Esophagus muscularis mucosa (tissue), 4 donors: ENCODE results near the gene KCNG1. TPM values are rescaled to one million over a fixed set of nuclear protein-coding genes. Genes with fewer than 3 reads are reported as not detected.
"Not testable (repeated sequence)": the region's sequence is repeated elsewhere in the genome, so short reads cannot be mapped to it uniquely, and the experiment has no call there.

Source experiments
- DNase-seq: peaks from one replicate; pipeline ENCODE4 v3.0.0-alpha.2; 2017; ENCODE audit errors: extremely low spot score
- H3K27ac ChIP-seq, 4 donors: fragments of 200-600 bp; sonication (generic); replicated peaks in 1 of 4; 1 replicate in 3 of 4; 2 replicates in 1 of 4; pipeline ENCODE4 v1.5.1; 2016 to 2019; ENCODE audit warnings: mild to moderate bottlenecking in 1 of 4
- H3K27me3 ChIP-seq, 4 donors: fragments of 200-600 bp; sonication (generic); one replicate each; pipeline versions ENCODE4 v1.5.1 to v1.6.0; 2016 to 2019
- H3K36me3 ChIP-seq, 4 donors: fragments of 200-600 bp; sonication (generic); one replicate each; pipeline ENCODE4 v1.5.1; 2016 to 2019
- H3K4me1 ChIP-seq, 4 donors: fragments of 200-600 bp; sonication (generic); one replicate each; pipeline ENCODE4 v1.5.1; 2016 to 2019
- H3K4me3 ChIP-seq, 4 donors: fragments of 200-600 bp; sonication (generic); 1 replicate in 2 of 4; 2 replicates in 2 of 4; pipeline ENCODE4 v1.5.1; 2016 to 2019; ENCODE audit warnings: mild to moderate bottlenecking in 4 of 4, moderate library complexity in 1 of 4
- H3K9me3 ChIP-seq, 4 donors: fragments of 200-600 bp; sonication (generic); 1 replicate in 3 of 4; 2 replicates in 1 of 4; pipeline ENCODE4 v1.5.1; 2016 to 2019
- CTCF ChIP-seq, 3 experiments: fragments of 200-600 bp in 2 of 3; fragments of 450-650 bp in 1 of 3; sonication (generic) in 2 of 3; IDR thresholded peaks; one replicate each; pipeline ENCODE4 v1.5.1; 2017 to 2019; ENCODE audit warnings: antibody characterized with exemption in 3 of 3, mild to moderate bottlenecking in 2 of 3, moderate library complexity in 1 of 3
- EP300 ChIP-seq: sonication (generic); formaldehyde crosslinking; IDR thresholded peaks from one replicate; pipeline ENCODE4 v1.6.1; 2017; ENCODE audit warnings: antibody characterized with exemption
- POLR2A ChIP-seq: fragments of 450-650 bp; IDR thresholded peaks from one replicate; pipeline ENCODE4 v1.6.1; 2017; ENCODE audit warnings: antibody characterized with exemption, moderate library complexity, mild to moderate bottlenecking, low read depth
- POLR2AphosphoS5 ChIP-seq, 2 donors: sonication (generic); formaldehyde crosslinking; IDR thresholded peaks; one replicate each; pipeline ENCODE4 v1.6.1; 2017; ENCODE audit warnings: antibody characterized with exemption in 2 of 2
- WGBS: methylation state at CpG from one replicate; pipeline ENCODE4 v1.1.5; 2018; 5-methylcytosine and 5-hydroxymethylcytosine counted together
- intact Hi-C: fragments of 100-400 bp; cut with DNase I; formaldehyde crosslinking; loops from one replicate; pipeline ENCODE4 v1.15.1; 2023
- total RNA-seq, 4 donors: library from RNA; depleted of rRNA; stranded (reverse); fragments of >200 nt; gene quantifications; one replicate each; pipeline versions ENCODE4 v1.1.0 to v1.2.1, GENCODE V29; 2016

Gene KCNG1
- total RNA-seq, 4 donors from 2014 or later = 0.42 to 2.2 (median 0.64) TPM

- Histone ChIP-seq H3K4me1 (peaks cover 0 to 13% (median 9%) of the 10 kb centered on the region in 4 donors), H3K27me3 (peaks cover 0 to 71% (median 9%) of the 10 kb centered on the region in 4 donors), H3K4me3 (no peak overlapping the region), H3K36me3 (no peaks in the 10 kb centered on the region), H3K9me3 (no peaks in the 10 kb centered on the region), H3K27ac (peak overlapping the region in 3 of 4 donors; percentile 27 to 28 (median 27))
- no peak for DNase-seq
- intact Hi-C loops = loop anchor here (10.0 kb wide), 1 partner anchor 614 kb away; no protein-coding TSS in a partner anchor
- WGBS = 46% methylated on average over 24 of the region's 26 CpGs
- TF ChIP-seq EP300 = no peak
- TF ChIP-seq POLR2AphosphoS5 (IDR thresholded peaks at IDR 0.05) = no peak
- TF ChIP-seq POLR2A = no peak
- TF ChIP-seq CTCF (IDR thresholded peaks at IDR 0.05) = peak; percentile 59 to 81 (median 60)
Measured at GRCh38 chr20:50980851-50981713, 41.8 kb downstream of the KCNG1 start.

GRCh38 chr20:50980071-50980681 is 42.7 kb downstream of the KCNG1 start:
- Histone ChIP-seq H3K9me3 (no peaks in the 10 kb centered on the region), H3K27me3 (peaks cover 0 to 71% (median 6%) of the 10 kb centered on the region in 4 donors), H3K27ac (peak overlapping the region in 3 of 4 donors; percentile 27 to 28 (median 27)), H3K36me3 (no peaks in the 10 kb centered on the region), H3K4me1 (peaks cover 0 to 13% (median 9%) of the 10 kb centered on the region in 4 donors), H3K4me3 (no peak overlapping the region)
- no peak for DNase-seq
- no peak for TF ChIP-seq CTCF (IDR thresholded peaks at IDR 0.05)
- peak; percentile 54 to 69 for TF ChIP-seq POLR2AphosphoS5 (IDR thresholded peaks at IDR 0.05)
- no peak for TF ChIP-seq POLR2A
- no peak for TF ChIP-seq EP300
- intact Hi-C loops = loop anchor here (10.0 kb wide), 1 partner anchor 615 kb away; no protein-coding TSS in a partner anchor
- WGBS = 35% methylated on average over 7 of the region's 8 CpGs

GRCh38 chr20:50978533-50978932 is 44.4 kb downstream of the KCNG1 start:
- H3K4me3 ChIP-seq, intact Hi-C loops: not testable (repeated sequence)
- WGBS = 93% methylated on average over 4 of the region's 4 CpGs

GRCh38 chr20:50977066-50978021 is 45.6 kb downstream of the KCNG1 start:
- Histone ChIP-seq H3K4me3 (no peak overlapping the region), H3K27ac (no peak overlapping the region), H3K9me3 (peaks cover 0 to 4% (median 0%) of the 10 kb centered on the region in 4 donors), H3K27me3 (peaks cover 0 to 52% (median 4%) of the 10 kb centered on the region in 4 donors), H3K4me1 (peaks cover 0 to 12% (median 9%) of the 10 kb centered on the region in 4 donors), H3K36me3 (no peaks in the 10 kb centered on the region)
- no peak for DNase-seq
- intact Hi-C loops = no loop called here
- TF ChIP-seq CTCF (IDR thresholded peaks at IDR 0.05) = no peak
- TF ChIP-seq POLR2AphosphoS5 (IDR thresholded peaks at IDR 0.05) = no peak
- TF ChIP-seq EP300 = no peak
- TF ChIP-seq POLR2A = no peak
- 46% methylated on average over 20 of the region's 20 CpGs for WGBS

More at GRCh38 chr20:50978533-50978932, 44.4 kb downstream of the KCNG1 start:
- H3K27ac ChIP-seq, H3K36me3 ChIP-seq, DNase-seq, H3K9me3 ChIP-seq: not testable (repeated sequence)
- Histone ChIP-seq H3K4me1 (peaks cover 0 to 13% (median 9%) of the 10 kb centered on the region in 4 donors), H3K27me3 (peaks cover 0 to 60% (median 6%) of the 10 kb centered on the region in 4 donors)
